Activated naive CD8-positive, alpha-beta T cell treated with anti-CD3 and anti-CD28 coated beads, Interleukin-2, amount 50 U/mL, for 24 hours (primary cell): ENCODE results near the gene CSTPP1.
"Not testable (repeated sequence)": the region's sequence is repeated elsewhere in the genome, so short reads cannot be mapped to it uniquely, and the experiment has no call there.

ENCODE experiments used
- ATAC-seq: fragments of 150-1000 bp; cut with Tn5 transposase; one replicate; pipeline ENCODE4 v1.10.0; 2021
- DNase-seq: peaks from one replicate; pipeline ENCODE4 v3.0.0; 2021
- H3K27ac Mint-ChIP-seq: one replicate; pipeline ENCODE4 v1.8.0; 2021; ENCODE audit warnings: mild to moderate bottlenecking, mixed read lengths
- H3K27me3 Mint-ChIP-seq: one replicate; pipeline ENCODE4 v1.8.0; 2021; ENCODE audit warnings: mixed read lengths
- H3K36me3 Mint-ChIP-seq: one replicate; pipeline ENCODE4 v1.8.0; 2021; ENCODE audit warnings: low read depth, mixed read lengths
- H3K4me1 Mint-ChIP-seq: one replicate; pipeline ENCODE4 v1.8.0; 2021; ENCODE audit warnings: mixed read lengths
- H3K4me3 Mint-ChIP-seq: one replicate; pipeline ENCODE4 v1.8.0; 2021; ENCODE audit warnings: mild to moderate bottlenecking, moderate library complexity, mixed read lengths
- H3K9me3 Mint-ChIP-seq: one replicate; pipeline ENCODE4 v1.8.0; 2021; ENCODE audit warnings: mixed read lengths

The CSTPP1 gene

DNA sequence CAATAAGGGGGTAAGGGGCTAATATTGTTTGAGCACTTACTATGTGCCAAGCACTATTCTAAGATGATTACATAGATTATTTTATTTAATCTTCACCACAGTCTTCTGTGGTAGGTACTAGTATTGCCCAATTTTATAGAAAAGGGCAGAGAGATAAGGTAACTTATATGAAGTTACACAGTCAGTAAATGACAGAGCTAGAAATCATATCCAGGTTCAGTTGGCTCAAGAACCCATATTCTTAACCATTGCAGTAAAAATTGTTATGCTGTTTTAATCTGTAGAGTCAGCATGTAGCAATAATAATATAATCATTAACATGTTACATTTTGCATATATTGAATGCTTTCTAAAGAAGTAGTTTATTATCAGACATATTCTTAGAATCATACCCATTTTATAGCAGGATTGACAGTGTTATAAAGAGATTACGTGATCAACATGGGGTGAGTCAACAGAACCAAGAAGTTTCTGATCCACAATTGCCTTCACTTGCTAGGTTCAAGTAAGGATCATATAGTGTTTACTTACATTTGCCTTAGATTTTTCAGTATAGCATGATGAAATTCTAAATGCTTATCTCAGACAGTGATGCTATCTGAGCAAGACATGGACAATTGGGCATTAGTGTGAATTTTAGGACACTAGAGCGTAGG is 46.4 kb downstream of the CSTPP1 start:
- no peaks in the 10 kb centered on the region for H3K9me3 Mint-ChIP-seq

GRCh38 chr11:46983598-46983997 is 47.0 kb downstream of the CSTPP1 start:
- H3K4me3 Mint-ChIP-seq, result no peak overlapping the region
- no peaks in the 10 kb centered on the region for H3K9me3 Mint-ChIP-seq
- no peaks in the 10 kb centered on the region for H3K27me3 Mint-ChIP-seq
- no peak for DNase-seq
- ATAC-seq, result no peak
- peaks cover 3% of the 10 kb centered on the region for H3K36me3 Mint-ChIP-seq
- peaks cover 7% of the 10 kb centered on the region for H3K4me1 Mint-ChIP-seq
- no peak overlapping the region for H3K27ac Mint-ChIP-seq

More for the DNA sequence above, 46.4 kb downstream of the CSTPP1 start:
- DNase-seq, result no peak
- peaks cover 7% of the 10 kb centered on the region for H3K4me1 Mint-ChIP-seq
- no peaks in the 10 kb centered on the region for H3K27me3 Mint-ChIP-seq
- no peak for ATAC-seq
- H3K36me3 Mint-ChIP-seq, result no peaks in the 10 kb centered on the region
- H3K27ac Mint-ChIP-seq, result no peak overlapping the region
- H3K4me3 Mint-ChIP-seq, result no peak overlapping the region

- DNase-seq (no peak), ATAC-seq (no peak)
- no peak overlapping the region for H3K4me3 Mint-ChIP-seq
- peaks cover 4% of the 10 kb centered on the region for H3K36me3 Mint-ChIP-seq
- H3K27me3 Mint-ChIP-seq, result no peaks in the 10 kb centered on the region
- H3K27ac Mint-ChIP-seq, result no peak overlapping the region
- peaks cover under 1% of the 10 kb centered on the region for H3K9me3 Mint-ChIP-seq
- peaks cover 7% of the 10 kb centered on the region for H3K4me1 Mint-ChIP-seq
Observed at GRCh38 chr11:46984548-46984947, 48.0 kb downstream of the CSTPP1 start.

GRCh38 chr11:46984987-46985386 is 48.4 kb downstream of the CSTPP1 start:
- Mint-ChIP-seq H3K27ac (no peak overlapping the region), H3K4me1 (peaks cover 7% of the 10 kb centered on the region), H3K4me3 (no peak overlapping the region), H3K27me3 (no peaks in the 10 kb centered on the region), H3K9me3 (peaks cover 5% of the 10 kb centered on the region), H3K36me3 (peaks cover 9% of the 10 kb centered on the region)
- DNase-seq (no peak), ATAC-seq (no peak)

DNA sequence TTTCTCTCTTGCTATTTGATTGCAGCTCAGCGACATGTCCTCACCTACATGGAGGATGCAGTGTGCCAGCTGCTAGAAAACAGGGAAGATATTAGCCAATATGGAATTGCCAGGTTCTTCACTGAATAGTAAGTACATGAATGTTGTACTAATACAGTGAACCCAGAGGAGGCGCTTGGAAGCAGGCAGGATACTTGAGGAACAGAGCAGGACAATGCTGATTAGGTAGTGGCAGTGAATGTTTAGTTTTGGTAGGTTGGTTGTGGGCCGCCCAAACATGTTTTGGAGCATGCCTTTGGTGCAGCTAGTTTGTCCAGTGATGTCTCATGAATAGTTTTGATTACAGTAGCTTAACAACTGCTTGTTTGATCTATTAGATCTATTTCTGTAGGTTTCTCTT is 50.6 kb downstream of the CSTPP1 start:
- Mint-ChIP-seq H3K27ac (no peak overlapping the region), H3K9me3 (peaks cover 5% of the 10 kb centered on the region), H3K27me3 (no peaks in the 10 kb centered on the region), H3K4me3 (no peak overlapping the region), H3K4me1 (peaks cover 2% of the 10 kb centered on the region), H3K36me3 (peaks cover 15% of the 10 kb centered on the region)
- no peak for DNase-seq
- no peak for ATAC-seq

GRCh38 chr11:46989810-46990487 is 53.4 kb downstream of the CSTPP1 start:
- H3K27me3 Mint-ChIP-seq, H3K4me1 Mint-ChIP-seq, ATAC-seq, H3K4me3 Mint-ChIP-seq, H3K9me3 Mint-ChIP-seq, DNase-seq, H3K27ac Mint-ChIP-seq: not testable (repeated sequence)
- H3K36me3 Mint-ChIP-seq, result peaks cover 30% of the 10 kb centered on the region

DNA sequence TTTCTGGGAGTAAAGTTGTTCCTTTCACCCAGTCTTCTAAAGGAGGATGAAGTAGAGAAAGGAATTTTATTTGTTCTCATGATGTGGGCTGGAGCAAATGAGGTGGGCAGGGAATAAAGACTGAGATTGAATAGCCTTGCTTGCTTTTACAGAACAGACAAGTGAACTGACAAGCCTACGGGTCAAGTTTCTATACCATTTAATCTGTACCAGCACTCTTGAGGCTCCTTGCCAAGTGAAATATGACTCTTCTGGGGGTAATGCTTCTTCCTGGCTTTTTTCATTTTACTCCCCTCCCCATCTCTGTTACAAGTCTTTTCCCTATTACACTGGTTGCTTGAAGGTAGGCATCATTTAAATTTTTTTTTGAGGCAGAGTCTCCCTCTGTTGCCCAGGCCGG is 54.8 kb downstream of the CSTPP1 start:
- ATAC-seq (no peak), DNase-seq (no peak)
- peaks cover 2% of the 10 kb centered on the region for H3K4me1 Mint-ChIP-seq
- H3K36me3 Mint-ChIP-seq, result peaks cover 33% of the 10 kb centered on the region
- H3K4me3 Mint-ChIP-seq, result no peak overlapping the region
- H3K9me3 Mint-ChIP-seq, result peaks cover 5% of the 10 kb centered on the region
- no peak overlapping the region for H3K27ac Mint-ChIP-seq
- H3K27me3 Mint-ChIP-seq, result no peaks in the 10 kb centered on the region

GRCh38 chr11:46992386-46992785 is 55.8 kb downstream of the CSTPP1 start:
- not testable (repeated sequence) for H3K4me3 Mint-ChIP-seq, ATAC-seq, DNase-seq, H3K9me3 Mint-ChIP-seq, H3K27me3 Mint-ChIP-seq, H3K27ac Mint-ChIP-seq, H3K4me1 Mint-ChIP-seq
- peaks cover 42% of the 10 kb centered on the region for H3K36me3 Mint-ChIP-seq

- not testable (repeated sequence) for H3K27ac Mint-ChIP-seq, DNase-seq, H3K27me3 Mint-ChIP-seq, H3K9me3 Mint-ChIP-seq, ATAC-seq, H3K4me3 Mint-ChIP-seq
- Mint-ChIP-seq H3K4me1 (peaks cover 26% of the 10 kb centered on the region), H3K36me3 (peaks cover 29% of the 10 kb centered on the region)
Observed at GRCh38 chr11:46997796-46998195, 61.2 kb downstream of the CSTPP1 start.

DNA sequence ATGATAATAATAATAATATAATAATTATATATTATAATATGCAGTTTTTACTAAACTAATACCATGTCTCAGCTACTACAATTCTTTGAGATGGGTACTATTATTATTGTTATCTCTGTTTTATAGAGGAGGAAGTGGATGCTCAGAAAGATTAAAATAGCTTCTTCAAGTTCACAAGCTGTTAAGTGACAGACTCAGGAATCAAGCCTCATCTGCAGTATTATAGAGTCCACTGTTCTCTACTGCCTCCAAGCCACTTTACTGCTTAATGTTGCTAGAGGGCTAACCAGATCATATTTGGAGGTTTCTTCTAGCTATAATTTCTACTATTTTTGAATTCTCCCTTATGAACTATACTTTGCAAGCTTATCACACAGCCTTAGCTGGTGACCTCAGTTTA is 62.7 kb downstream of the CSTPP1 start:
- no peaks in the 10 kb centered on the region for H3K9me3 Mint-ChIP-seq

GRCh38 chr11:47000033-47000432 is 63.5 kb downstream of the CSTPP1 start:
- H3K36me3 Mint-ChIP-seq, result peaks cover 20% of the 10 kb centered on the region
- peaks cover 48% of the 10 kb centered on the region for H3K4me1 Mint-ChIP-seq
- ATAC-seq (no peak), DNase-seq (no peak)
- no peaks in the 10 kb centered on the region for H3K27me3 Mint-ChIP-seq
- no peak overlapping the region for H3K27ac Mint-ChIP-seq
- H3K9me3 Mint-ChIP-seq, result no peaks in the 10 kb centered on the region
- no peak overlapping the region for H3K4me3 Mint-ChIP-seq

More for the DNA sequence above, 62.7 kb downstream of the CSTPP1 start:
- H3K4me3 Mint-ChIP-seq, result no peak overlapping the region
- no peak overlapping the region for H3K27ac Mint-ChIP-seq
- H3K4me1 Mint-ChIP-seq, result peaks cover 40% of the 10 kb centered on the region
- DNase-seq (no peak), ATAC-seq (no peak)
- H3K36me3 Mint-ChIP-seq, result peaks cover 20% of the 10 kb centered on the region
- no peaks in the 10 kb centered on the region for H3K27me3 Mint-ChIP-seq

DNA sequence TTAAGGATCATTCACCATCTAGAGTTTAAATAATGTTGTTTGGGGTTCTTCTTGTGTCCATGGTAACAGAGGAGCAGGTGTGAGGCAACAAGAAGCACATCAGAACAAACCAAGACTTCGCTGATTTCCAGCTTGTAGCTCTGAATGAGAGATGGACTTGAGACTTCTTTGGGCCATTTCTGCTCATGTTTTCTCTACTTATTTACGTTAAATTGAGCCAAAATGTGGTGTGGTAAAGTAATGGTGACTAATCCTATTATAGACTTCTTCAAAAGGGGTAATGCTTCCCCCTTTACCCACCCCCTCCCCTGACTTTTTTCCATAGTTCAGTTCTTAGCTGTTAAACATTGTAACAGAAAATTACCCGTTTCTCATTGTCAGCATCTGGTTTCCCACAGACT is 65.2 kb downstream of the CSTPP1 start:
- H3K27ac Mint-ChIP-seq, result no peak overlapping the region
- no peaks in the 10 kb centered on the region for H3K9me3 Mint-ChIP-seq
- ATAC-seq, result peak; percentile 44
- peaks cover 14% of the 10 kb centered on the region for H3K36me3 Mint-ChIP-seq
- no peak overlapping the region for H3K4me3 Mint-ChIP-seq
- H3K27me3 Mint-ChIP-seq, result no peaks in the 10 kb centered on the region
- peaks cover 48% of the 10 kb centered on the region for H3K4me1 Mint-ChIP-seq
- DNase-seq, result no peak

DNA sequence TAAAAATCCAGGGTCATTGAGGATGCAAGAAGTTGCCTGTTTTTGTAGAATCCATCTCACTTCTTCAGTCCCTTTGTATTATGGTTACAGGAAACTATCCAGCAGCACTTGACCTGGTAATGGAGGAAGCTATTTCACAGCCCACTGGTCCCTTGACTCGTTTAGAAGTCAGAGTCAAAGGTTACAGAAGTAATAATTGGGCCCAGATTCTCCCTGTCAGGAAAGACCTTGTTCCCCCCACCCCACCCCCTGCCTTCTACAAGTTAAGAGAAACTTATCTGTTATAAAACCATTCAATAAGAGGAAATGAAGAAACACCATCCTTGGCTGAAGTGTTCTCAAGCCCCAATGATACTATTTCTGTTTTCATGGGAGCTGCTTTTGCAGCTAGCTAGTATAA is 65.8 kb downstream of the CSTPP1 start:
- H3K4me3 Mint-ChIP-seq, result no peak overlapping the region
- H3K27me3 Mint-ChIP-seq, result no peaks in the 10 kb centered on the region
- no peaks in the 10 kb centered on the region for H3K9me3 Mint-ChIP-seq
- peaks cover 9% of the 10 kb centered on the region for H3K36me3 Mint-ChIP-seq
- H3K27ac Mint-ChIP-seq, result no peak overlapping the region
- peaks cover 48% of the 10 kb centered on the region for H3K4me1 Mint-ChIP-seq
- no peak for ATAC-seq
- DNase-seq, result no peak

DNA sequence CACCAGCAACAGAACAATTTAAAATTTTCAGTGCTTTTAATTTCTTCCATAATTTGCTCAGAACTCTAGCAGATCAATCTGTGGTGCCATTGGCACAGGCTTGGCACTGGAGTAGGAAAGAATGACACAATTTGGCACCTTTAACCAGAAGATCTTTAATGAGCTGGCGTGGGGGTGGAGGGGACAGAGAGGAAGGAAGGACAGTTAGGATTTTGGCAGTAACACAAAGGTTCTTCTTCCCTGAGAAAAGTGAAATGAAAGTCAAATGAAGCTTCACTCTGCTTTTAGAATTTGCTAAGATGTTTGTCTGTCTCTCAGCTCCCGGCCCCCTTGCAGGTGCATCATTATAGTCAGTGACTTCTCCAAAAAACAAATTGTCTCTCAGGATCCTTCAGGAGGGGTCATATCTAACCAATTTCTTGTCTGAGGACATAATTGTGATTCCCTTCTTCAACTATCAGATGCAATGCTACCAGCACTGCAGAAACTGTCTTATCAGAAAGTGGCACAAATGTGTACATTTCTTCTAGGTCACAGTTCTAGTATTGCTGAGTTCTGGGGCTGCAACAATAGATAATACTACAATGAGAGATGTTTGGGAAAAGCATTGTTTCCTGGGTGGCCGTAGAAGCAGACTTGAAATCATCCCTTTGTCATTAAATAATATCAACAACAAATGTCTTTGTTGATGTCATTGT is 66.8 kb downstream of the CSTPP1 start:
- peaks cover 45% of the 10 kb centered on the region for H3K4me1 Mint-ChIP-seq
- peaks cover 3% of the 10 kb centered on the region for H3K36me3 Mint-ChIP-seq
- no peak overlapping the region for H3K4me3 Mint-ChIP-seq
- DNase-seq, result peak; percentile 43
- peak; percentile 77 for ATAC-seq
- no peaks in the 10 kb centered on the region for H3K27me3 Mint-ChIP-seq
- no peaks in the 10 kb centered on the region for H3K9me3 Mint-ChIP-seq
- H3K27ac Mint-ChIP-seq, result peak overlapping the region; percentile 77

DNA sequence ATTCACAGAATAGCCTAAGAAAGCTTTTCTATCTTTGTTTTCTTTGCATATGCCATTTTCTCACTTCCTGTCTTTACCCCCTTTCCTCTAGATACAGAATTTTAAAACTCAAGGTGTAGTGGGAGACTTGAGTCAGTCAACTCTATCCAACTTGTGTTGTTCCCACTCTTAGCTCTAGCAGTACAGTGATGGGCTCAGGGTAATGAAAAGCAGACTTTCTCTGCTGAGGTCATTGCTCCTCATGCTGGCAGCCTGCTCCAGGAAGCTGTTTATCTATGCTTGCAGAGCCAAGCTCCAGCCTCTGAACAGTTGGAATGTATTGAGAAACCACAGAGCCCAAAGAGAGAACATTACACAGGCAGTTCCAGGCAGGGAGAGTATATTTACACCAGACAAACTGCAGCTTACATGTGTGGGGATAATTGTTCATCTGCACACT is 68.1 kb downstream of the CSTPP1 start:
- ATAC-seq (peak; percentile 59), DNase-seq (no peak)
- peaks cover 1% of the 10 kb centered on the region for H3K36me3 Mint-ChIP-seq
- H3K4me1 Mint-ChIP-seq, result peaks cover 43% of the 10 kb centered on the region
- H3K4me3 Mint-ChIP-seq, result no peak overlapping the region
- H3K9me3 Mint-ChIP-seq, result no peaks in the 10 kb centered on the region
- peak overlapping the region; percentile 50 for H3K27ac Mint-ChIP-seq
- no peaks in the 10 kb centered on the region for H3K27me3 Mint-ChIP-seq
